Measurements from ENCODE around the gene TMPRSS4. TPM values are rescaled to one million over a fixed set of nuclear protein-coding genes. Genes with fewer than 3 reads are reported as not detected.

TMPRSS4 gene
- total and polyA plus RNA-seq, 2 of the 13 experiments (the other 11 are each of a cell fraction or from before 2014, with no cell fraction given) = 0.32 TPM; not detected in 1

DNA sequence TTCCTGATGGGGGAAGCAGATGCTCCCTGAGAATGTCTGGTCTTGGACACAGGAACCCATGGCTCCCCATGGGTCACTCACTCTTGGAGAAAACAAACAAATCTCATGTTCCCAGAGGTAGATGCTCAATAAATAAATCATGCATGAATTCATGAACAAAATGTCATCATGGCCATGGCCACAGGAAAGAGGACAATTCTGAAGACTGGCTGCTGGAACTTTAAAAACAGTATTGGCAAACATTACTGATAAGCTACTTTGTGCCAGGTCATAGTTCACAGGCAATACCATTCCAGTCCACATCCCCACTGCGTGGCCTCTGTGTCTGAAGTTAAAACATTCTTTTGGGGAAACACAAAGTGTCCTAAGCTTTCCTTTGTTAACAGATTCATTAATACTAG is 19.1 kb downstream of the TMPRSS4 start:
- BruUV-seq (replicated peaks) = no TSS peak
- intact Hi-C loops (cut with micrococcal nuclease; ENCODE audit: unreplicated experiment) (no loop called here), in situ Hi-C loops (cut with HindIII; ENCODE audit: extremely low pct_ligation_motif_present, low pct_unique_long_range_greater_than_20kb) (no loop called here)
- Histone ChIP-seq H4K20me1 (ENCODE audit: insufficient read depth, low read length) (no peaks in the 10 kb centered on the region), H3K4me1 (ENCODE audit: insufficient read depth, low read length) (peaks cover 100% of the 10 kb centered on the region), H3K9ac (ENCODE audit: insufficient read depth, low read depth, low read length) (no peak overlapping the region), H2AFZ (ENCODE audit: low read length) (no peak overlapping the region), H3K4me3 (replicated peaks in 1 of 3; ENCODE audit: insufficient read depth in 1 of 3, low read depth in 2 of 3, low read length in 3 of 3) (peak overlapping the region in 2 of 3 experiments; percentile 1 to 16; a peak in 1 of 6 replicates), H3K4me2 (ENCODE audit: low read depth, low read length) (peak overlapping the region; percentile 57), H3K9me3 (ENCODE audit: low read length) (no peaks in the 10 kb centered on the region), H3K79me2 (ENCODE audit: insufficient read depth, low read length) (no peaks in the 10 kb centered on the region), H3K36me3 (replicated peaks in 1 of 2; ENCODE audit: control insufficient read depth in 1 of 2, insufficient read depth in 2 of 2, low read length in 2 of 2) (no peaks in the 10 kb centered on the region), H3K27ac (ENCODE audit: extremely low read length, insufficient read depth, low read length) (peak overlapping the region; percentile 61), H3K27me3 (ENCODE audit: control insufficient read depth in 1 of 2, insufficient read depth in 2 of 2, low read length in 2 of 2) (no peaks in the 10 kb centered on the region; a peak in 1 of 5 replicates)
- DNase-seq (ENCODE audit: low spot score) (peak; percentile 70), ATAC-seq (peak; percentile 73), FAIRE-seq (peak; percentile 88)
- POLR2A ChIA-PET = no interaction called here
- CTCF ChIA-PET (ENCODE audit: low intra/inter-chr PET ratio, low total read pairs) = no interaction called here
- 0% methylated on average over 1 of the region's 1 CpG for WGBS (ENCODE audit: low lambda C conversion rate)
- no peak for TF ChIP-seq ZNF839 (CRISPR knock-in tag; IDR thresholded peaks at IDR 0.05; ENCODE audit: borderline replicate concordance)
- TF ChIP-seq HBP1 (CRISPR knock-in tag; IDR thresholded peaks at IDR 0.05; ENCODE audit: low read depth) = no peak; the same call in 1 of the 2 replicates
- no peak for TF ChIP-seq ZNF230 (CRISPR knock-in tag; IDR thresholded peaks at IDR 0.05)
- TF ChIP-seq ZNF713 (CRISPR knock-in tag; IDR thresholded peaks at IDR 0.05) = no peak
- TF ChIP-seq ZNF605 (CRISPR knock-in tag; IDR thresholded peaks at IDR 0.05) = no peak
- TF ChIP-seq ZNF136 (CRISPR knock-in tag; IDR thresholded peaks at IDR 0.05; ENCODE audit: low read depth) = no peak
- no peak for TF ChIP-seq TRIM24 (CRISPR knock-in tag; IDR thresholded peaks at IDR 0.05)
- TF ChIP-seq SIX1 (CRISPR knock-in tag; IDR thresholded peaks at IDR 0.05; ENCODE audit: borderline replicate concordance) = no peak
- TF ChIP-seq HNF1B (CRISPR knock-in tag; IDR thresholded peaks at IDR 0.05) = no peak; the same call in 1 of the 2 replicates
- TF ChIP-seq, protein P1, sequence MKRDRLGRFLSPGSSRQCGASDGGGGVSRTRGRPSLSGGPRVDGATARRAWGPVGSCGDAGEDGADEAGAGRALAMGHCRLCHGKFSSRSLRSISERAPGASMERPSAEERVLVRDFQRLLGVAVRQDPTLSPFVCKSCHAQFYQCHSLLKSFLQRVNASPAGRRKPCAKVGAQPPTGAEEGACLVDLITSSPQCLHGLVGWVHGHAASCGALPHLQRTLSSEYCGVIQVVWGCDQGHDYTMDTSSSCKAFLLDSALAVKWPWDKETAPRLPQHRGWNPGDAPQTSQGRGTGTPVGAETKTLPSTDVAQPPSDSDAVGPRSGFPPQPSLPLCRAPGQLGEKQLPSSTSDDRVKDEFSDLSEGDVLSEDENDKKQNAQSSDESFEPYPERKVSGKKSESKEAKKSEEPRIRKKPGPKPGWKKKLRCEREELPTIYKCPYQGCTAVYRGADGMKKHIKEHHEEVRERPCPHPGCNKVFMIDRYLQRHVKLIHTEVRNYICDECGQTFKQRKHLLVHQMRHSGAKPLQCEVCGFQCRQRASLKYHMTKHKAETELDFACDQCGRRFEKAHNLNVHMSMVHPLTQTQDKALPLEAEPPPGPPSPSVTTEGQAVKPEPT (CRISPR knock-in tag; IDR thresholded peaks at IDR 0.05; ENCODE audit: low read depth) = no peak
- TF ChIP-seq ZNF335 (CRISPR knock-in tag; IDR thresholded peaks at IDR 0.05) = no peak
- TF ChIP-seq SETDB1 (CRISPR knock-in tag; IDR thresholded peaks at IDR 0.05; ENCODE audit: borderline replicate concordance) = no peak
- TF ChIP-seq, protein P2, sequence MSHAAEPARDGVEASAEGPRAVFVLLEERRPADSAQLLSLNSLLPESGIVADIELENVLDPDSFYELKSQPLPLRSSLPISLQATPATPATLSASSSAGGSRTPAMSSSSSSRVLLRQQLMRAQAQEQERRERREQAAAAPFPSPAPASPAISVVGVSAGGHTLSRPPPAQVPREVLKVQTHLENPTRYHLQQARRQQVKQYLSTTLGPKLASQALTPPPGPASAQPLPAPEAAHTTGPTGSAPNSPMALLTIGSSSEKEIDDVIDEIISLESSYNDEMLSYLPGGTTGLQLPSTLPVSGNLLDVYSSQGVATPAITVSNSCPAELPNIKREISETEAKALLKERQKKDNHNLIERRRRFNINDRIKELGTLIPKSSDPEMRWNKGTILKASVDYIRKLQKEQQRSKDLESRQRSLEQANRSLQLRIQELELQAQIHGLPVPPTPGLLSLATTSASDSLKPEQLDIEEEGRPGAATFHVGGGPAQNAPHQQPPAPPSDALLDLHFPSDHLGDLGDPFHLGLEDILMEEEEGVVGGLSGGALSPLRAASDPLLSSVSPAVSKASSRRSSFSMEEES (CRISPR knock-in tag; IDR thresholded peaks at IDR 0.05) = 0 out of 2 replicates have a peak, but pooled peaks have one; percentile 38
- TF ChIP-seq HIVEP1 (CRISPR knock-in tag; IDR thresholded peaks at IDR 0.05) = no peak
- TF ChIP-seq RFX3 (CRISPR knock-in tag; IDR thresholded peaks at IDR 0.05) = no peak
- TF ChIP-seq ZNF441 (CRISPR knock-in tag; IDR thresholded peaks at IDR 0.05; ENCODE audit: borderline replicate concordance) = 0 out of 2 replicates have a peak, but pooled peaks have one; percentile 18
- 0 out of 2 replicates have a peak, but pooled peaks have one; percentile 55 for TF ChIP-seq ZSCAN9 (CRISPR knock-in tag; IDR thresholded peaks at IDR 0.05; ENCODE audit: borderline replicate concordance)
- TF ChIP-seq RORA (CRISPR knock-in tag; IDR thresholded peaks at IDR 0.05) = no peak

Measured in HepG2 (cell line).